HL-60/S4 treated with phorbol 12-myristate 13-acetate at 8.2 ng/mL for 4 days and 3 days (cell line): ENCODE results near the gene HYOU1.
"Not testable (repeated sequence)": the region's sequence is repeated elsewhere in the genome, so short reads cannot be mapped to it uniquely, and the experiment has no call there.

Experiments used
- in situ Hi-C: fragments of 300-500 bp; cut with MboI; formaldehyde crosslinking; loops from 2 replicates; pipeline ENCODE4 v1.15.0; 2022; ENCODE audit warnings: low sequenced_read_pairs

Gene HYOU1

GRCh38 chr11:119047205-119047604 lies 9.8 kb downstream of the HYOU1 start:
- in situ Hi-C loops, result no loop called here

GRCh38 chr11:119046489-119046888 lies 10.5 kb downstream of the HYOU1 start:
- in situ Hi-C loops, result no loop called here

GRCh38 chr11:119044708-119045107 lies 12.3 kb downstream of the HYOU1 start:
- in situ Hi-C loops, result no loop called here

GRCh38 chr11:119042927-119043326 lies 14.1 kb downstream of the HYOU1 start:
- in situ Hi-C loops, result no loop called here

GRCh38 chr11:119041821-119042514 lies 15.0 kb downstream of the HYOU1 start:
- in situ Hi-C loops, result no loop called here

- in situ Hi-C loops, result not testable (repeated sequence)
Measured at GRCh38 chr11:119039471-119039870, 17.5 kb downstream of the HYOU1 start.

GRCh38 chr11:119038884-119039283 lies 18.1 kb downstream of the HYOU1 start:
- in situ Hi-C loops, result no loop called here

- in situ Hi-C loops, result no loop called here
Measured at GRCh38 chr11:119034813-119035212, 22.2 kb downstream of the HYOU1 start.

GRCh38 chr11:119033421-119033820 lies 23.6 kb downstream of the HYOU1 start:
- in situ Hi-C loops, result not testable (repeated sequence)

- in situ Hi-C loops, result no loop called here
Measured at GRCh38 chr11:119031912-119032280, 25.1 kb downstream of the HYOU1 start.

- in situ Hi-C loops, result no loop called here
Measured at GRCh38 chr11:119030329-119031047, 26.5 kb downstream of the HYOU1 start, which contains the start of gene SLC37A4. Gene SLC37A4, minus strand, starts transcription at chr11:119030877.

GRCh38 chr11:119030029-119030328 lies 27.0 kb downstream of the HYOU1 start:
- in situ Hi-C loops, result no loop called here

GRCh38 chr11:119029340-119030028 lies 27.5 kb downstream of the HYOU1 start:
- in situ Hi-C loops, result no loop called here

GRCh38 chr11:119029069-119029339 lies 28.0 kb downstream of the HYOU1 start:
- in situ Hi-C loops, result no loop called here

- in situ Hi-C loops, result no loop called here
Measured at GRCh38 chr11:119028346-119029068, 28.5 kb downstream of the HYOU1 start.

GRCh38 chr11:119027561-119028345 lies 29.3 kb downstream of the HYOU1 start:
- in situ Hi-C loops, result no loop called here

GRCh38 chr11:119026970-119027369 lies 30.0 kb downstream of the HYOU1 start:
- in situ Hi-C loops, result no loop called here

- in situ Hi-C loops, result no loop called here
Measured at GRCh38 chr11:119025978-119026766, 30.8 kb downstream of the HYOU1 start.

- in situ Hi-C loops, result no loop called here
Measured at GRCh38 chr11:119025541-119025940, 31.5 kb downstream of the HYOU1 start.

GRCh38 chr11:119025099-119025473 lies 31.9 kb downstream of the HYOU1 start:
- in situ Hi-C loops, result no loop called here
